ENCODE results near the gene AGBL3.

The AGBL3 gene

GRCh38 chr7:135179321-135179925 lies 193.1 kb downstream of the AGBL3 start:
- TF ChIP-seq, protein P1, sequence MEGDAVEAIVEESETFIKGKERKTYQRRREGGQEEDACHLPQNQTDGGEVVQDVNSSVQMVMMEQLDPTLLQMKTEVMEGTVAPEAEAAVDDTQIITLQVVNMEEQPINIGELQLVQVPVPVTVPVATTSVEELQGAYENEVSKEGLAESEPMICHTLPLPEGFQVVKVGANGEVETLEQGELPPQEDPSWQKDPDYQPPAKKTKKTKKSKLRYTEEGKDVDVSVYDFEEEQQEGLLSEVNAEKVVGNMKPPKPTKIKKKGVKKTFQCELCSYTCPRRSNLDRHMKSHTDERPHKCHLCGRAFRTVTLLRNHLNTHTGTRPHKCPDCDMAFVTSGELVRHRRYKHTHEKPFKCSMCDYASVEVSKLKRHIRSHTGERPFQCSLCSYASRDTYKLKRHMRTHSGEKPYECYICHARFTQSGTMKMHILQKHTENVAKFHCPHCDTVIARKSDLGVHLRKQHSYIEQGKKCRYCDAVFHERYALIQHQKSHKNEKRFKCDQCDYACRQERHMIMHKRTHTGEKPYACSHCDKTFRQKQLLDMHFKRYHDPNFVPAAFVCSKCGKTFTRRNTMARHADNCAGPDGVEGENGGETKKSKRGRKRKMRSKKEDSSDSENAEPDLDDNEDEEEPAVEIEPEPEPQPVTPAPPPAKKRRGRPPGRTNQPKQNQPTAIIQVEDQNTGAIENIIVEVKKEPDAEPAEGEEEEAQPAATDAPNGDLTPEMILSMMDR (conservative IDR thresholded peaks at IDR 0.05; ENCODE audit: low read depth), result no peak
- ChIA-PET CTCF (no interaction called here), POLR2A (ENCODE audit: low non-redundant PET) (no interaction called here)
- DNase-seq (ENCODE audit: low spot score), result no peak
- H3K27ac ChIP-seq, result no peak overlapping the region

GRCh38 chr7:135180122-135180521 lies 193.8 kb downstream of the AGBL3 start:
- H3K27ac ChIP-seq, result no peak overlapping the region
- ChIA-PET POLR2A (ENCODE audit: low non-redundant PET) (no interaction called here), CTCF (no interaction called here)
- TF ChIP-seq, protein P1 (conservative IDR thresholded peaks at IDR 0.05; ENCODE audit: low read depth), result no peak
- DNase-seq (ENCODE audit: low spot score), result no peak

- ChIA-PET POLR2A (ENCODE audit: low non-redundant PET) (no interaction called here), CTCF (no interaction called here)
- DNase-seq (ENCODE audit: low spot score), result no peak
- no peak overlapping the region for H3K27ac ChIP-seq
- TF ChIP-seq, protein P1 (conservative IDR thresholded peaks at IDR 0.05; ENCODE audit: low read depth), result no peak
Observed at GRCh38 chr7:135181261-135181928, 195.1 kb downstream of the AGBL3 start.

- TF ChIP-seq, protein P1 (conservative IDR thresholded peaks at IDR 0.05; ENCODE audit: low read depth), result no peak
- DNase-seq (ENCODE audit: low spot score), result no peak
- no peak overlapping the region for H3K27ac ChIP-seq
- ChIA-PET POLR2A (ENCODE audit: low non-redundant PET) (no interaction called here), CTCF (no interaction called here)
Observed at GRCh38 chr7:135181929-135182678, 195.8 kb downstream of the AGBL3 start.

DNA sequence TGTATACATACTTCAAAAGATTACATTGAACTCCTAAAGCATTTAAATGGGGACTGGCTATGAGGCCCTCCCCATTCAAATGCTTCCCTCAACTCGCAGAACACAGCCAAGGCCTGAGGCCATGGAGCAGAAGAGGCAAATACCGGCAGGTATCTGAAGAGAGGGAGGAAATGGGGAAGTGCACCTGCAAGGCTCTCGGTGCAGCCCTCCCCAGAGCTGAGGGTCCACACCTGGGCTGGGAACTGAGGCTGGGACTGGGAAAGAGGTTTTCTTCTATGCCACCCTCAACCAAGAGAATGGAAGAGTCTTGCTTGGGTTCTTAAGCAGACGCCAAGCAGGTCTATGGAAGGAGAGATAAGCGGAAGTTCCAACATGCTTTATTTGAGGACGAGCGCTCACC lies 197.2 kb downstream of the AGBL3 start:
- no peak for DNase-seq (ENCODE audit: low spot score)
- CTCF ChIA-PET, result no interaction called here
- no peak overlapping the region for H3K27ac ChIP-seq
- TF ChIP-seq, protein P1 (conservative IDR thresholded peaks at IDR 0.05; ENCODE audit: low read depth), result no peak
- POLR2A ChIA-PET (ENCODE audit: low non-redundant PET), result no interaction called here

DNA sequence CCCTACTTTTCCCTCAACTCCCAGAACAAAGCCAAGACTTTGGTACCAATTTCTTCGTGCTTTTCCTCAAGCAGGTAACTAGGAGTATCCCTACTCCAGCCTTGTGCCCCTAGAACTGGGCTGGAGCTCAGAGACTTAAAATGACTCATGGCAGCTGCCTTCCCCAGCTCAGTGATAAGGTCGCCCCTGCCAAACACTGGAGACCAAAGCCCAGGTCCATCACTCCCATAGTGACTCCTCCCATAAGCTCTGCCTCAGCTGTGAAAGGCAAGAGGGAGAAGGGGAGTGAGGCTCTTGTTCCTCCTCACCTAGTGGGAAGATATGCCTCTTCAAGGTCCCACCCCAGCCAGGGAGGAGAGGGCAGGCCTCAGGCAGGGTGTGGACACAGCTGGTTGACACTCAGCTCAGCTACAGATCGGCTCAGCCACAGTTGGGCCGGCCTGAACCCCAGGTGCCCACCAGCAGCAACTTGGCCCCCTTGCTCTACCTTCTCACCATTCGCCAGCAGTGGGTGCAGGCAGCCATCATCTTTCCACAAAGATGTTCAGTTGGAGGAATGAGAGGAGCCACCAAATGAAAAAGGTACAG lies 198.0 kb downstream of the AGBL3 start:
- ChIA-PET POLR2A (ENCODE audit: low non-redundant PET) (no interaction called here), CTCF (no interaction called here)
- H3K27ac ChIP-seq, result no peak overlapping the region
- DNase-seq (ENCODE audit: low spot score), result no peak
- TF ChIP-seq, protein P1 (conservative IDR thresholded peaks at IDR 0.05; ENCODE audit: low read depth), result no peak
